Gastrocnemius medialis (tissue), 4 donors: ENCODE measurements around the gene TASOR2. TPM values are rescaled to one million over a fixed set of nuclear protein-coding genes. Genes with fewer than 3 reads are reported as not detected.

ENCODE experiments used
- ATAC-seq, 2 donors: fragments of 150-250 bp; one replicate each; pipeline ENCODE4 v1.9.1; 2016
- DNase-seq, 2 donors: peaks; one replicate each; pipeline ENCODE4 v3.0.0-alpha.2; 2019
- H3K27ac ChIP-seq, 4 donors: fragments of 200-600 bp; sonication (generic); 1 replicate in 1 of 4; 2 replicates in 3 of 4; pipeline ENCODE4 v1.5.1; 2016 to 2018; ENCODE audit warnings: mild to moderate bottlenecking in 2 of 4, moderate library complexity in 1 of 4
- H3K27me3 ChIP-seq, 3 donors: fragments of 200-600 bp; sonication (generic) in 2 of 3; 1 replicate in 1 of 3; 2 replicates in 2 of 3; pipeline versions ENCODE4 v1.5.1 to v1.6.0; 2016 to 2019; ENCODE audit warnings: mild to moderate bottlenecking in 1 of 3, moderate library complexity in 1 of 3
- H3K36me3 ChIP-seq, 2 donors: fragments of 200-600 bp; sonication (generic) in 1 of 2; one replicate each; pipeline ENCODE4 v1.5.1; 2017 to 2018
- H3K4me1 ChIP-seq, 2 donors: fragments of 200-600 bp; sonication (generic) in 1 of 2; one replicate each; pipeline ENCODE4 v1.5.1; 2016 to 2017; ENCODE audit warnings: mild to moderate bottlenecking in 2 of 2
- H3K4me3 ChIP-seq, 4 donors: fragments of 200-600 bp; sonication (generic) in 3 of 4; 1 replicate in 1 of 4; 2 replicates in 3 of 4; pipeline ENCODE4 v1.5.1; 2016 to 2019; ENCODE audit warnings: mild to moderate bottlenecking in 2 of 4
- H3K9me3 ChIP-seq, 3 donors: fragments of 200-600 bp; sonication (generic) in 2 of 3; 1 replicate in 1 of 3; 2 replicates in 2 of 3; pipeline ENCODE4 v1.5.1; 2016 to 2019
- CTCF ChIP-seq, 5 experiments: fragments of 450-650 bp in 3 of 5; fragments of 200-600 bp in 2 of 5; sonication (generic) in 2 of 5; IDR thresholded peaks in 4 of 5; conservative IDR thresholded peaks in 1 of 5; 1 replicate in 4 of 5; 2 replicates in 1 of 5; pipeline ENCODE4 v1.5.1; 2016 to 2019; ENCODE audit warnings: antibody characterized with exemption in 5 of 5, mild to moderate bottlenecking in 3 of 5, moderate library complexity in 3 of 5
- POLR2A ChIP-seq, 2 donors: fragments of 450-650 bp; IDR thresholded peaks; one replicate each; pipeline ENCODE4 v1.6.1; 2017; ENCODE audit warnings: antibody characterized with exemption in 2 of 2, mild to moderate bottlenecking in 2 of 2, moderate library complexity in 2 of 2
- in situ Hi-C, 4 donors: fragments of 200-750 bp; cut with MboI; loops; one replicate each; pipeline versions ENCODE4 v1.15.0 to v1.8.0; 2017; ENCODE audit warnings: low sequenced_read_pairs in 4 of 4
- intact Hi-C: fragments of 100-400 bp; cut with DNase I; formaldehyde crosslinking; loops from one replicate; pipeline ENCODE4 v1.15.1; 2023; ENCODE audit warnings: low total_unique reads
- total RNA-seq, 4 donors: library from RNA; depleted of rRNA; stranded (reverse); fragments of >200 nt; gene quantifications; one replicate each; pipeline versions ENCODE4 v1.1.0 to v1.2.3, GENCODE V29; 2016

Gene TASOR2
- total RNA-seq, 4 donors from 2014 or later = 32.0 to 78.0 (median 50.0) TPM

GRCh38 chr10:5640036-5640435 is 44.6 kb upstream of the TASOR2 start:
- Histone ChIP-seq H3K36me3 (peaks cover 0 to 47% of the 10 kb centered on the region in 2 donors), H3K9me3 (no peaks in the 10 kb centered on the region), H3K4me3 (no peak overlapping the region), H3K27ac (no peak overlapping the region), H3K27me3 (no peaks in the 10 kb centered on the region), H3K4me1 (peaks cover 0 to 20% of the 10 kb centered on the region in 2 donors)
- ATAC-seq (no peak), DNase-seq (no peak)
- intact Hi-C loops (no loop called here), in situ Hi-C loops (no loop called here)
- TF ChIP-seq POLR2A (IDR thresholded peaks at IDR 0.05) = no peak
- no peak for TF ChIP-seq CTCF (IDR thresholded peaks at IDR 0.05 in 4 of 5, conservative IDR thresholded peaks at IDR 0.05 in 1 of 5)

- intact Hi-C loops (no loop called here), in situ Hi-C loops (no loop called here)
- peaks cover 0 to 22% of the 10 kb centered on the region in 2 donors for H3K4me1 ChIP-seq
- no peak for ATAC-seq
- H3K27me3 ChIP-seq = no peaks in the 10 kb centered on the region
- TF ChIP-seq CTCF (IDR thresholded peaks at IDR 0.05 in 4 of 5, conservative IDR thresholded peaks at IDR 0.05 in 1 of 5) = no peak
- no peak for TF ChIP-seq POLR2A (IDR thresholded peaks at IDR 0.05)
- H3K27ac ChIP-seq = no peak overlapping the region
- peaks cover 0 to 47% of the 10 kb centered on the region in 2 donors for H3K36me3 ChIP-seq
- no peak for DNase-seq
- H3K9me3 ChIP-seq = no peaks in the 10 kb centered on the region
- no peak overlapping the region for H3K4me3 ChIP-seq
Observed at GRCh38 chr10:5640501-5640900, 44.1 kb upstream of the TASOR2 start.

GRCh38 chr10:5641501-5641900 is 43.1 kb upstream of the TASOR2 start:
- ATAC-seq (no peak), DNase-seq (no peak)
- Histone ChIP-seq H3K9me3 (no peaks in the 10 kb centered on the region), H3K36me3 (peaks cover 0 to 47% of the 10 kb centered on the region in 2 donors), H3K4me3 (no peak overlapping the region), H3K27me3 (no peaks in the 10 kb centered on the region), H3K4me1 (peaks cover 0 to 24% of the 10 kb centered on the region in 2 donors), H3K27ac (no peak overlapping the region)
- intact Hi-C loops = no loop called here
- no peak for TF ChIP-seq CTCF (IDR thresholded peaks at IDR 0.05 in 4 of 5, conservative IDR thresholded peaks at IDR 0.05 in 1 of 5)
- TF ChIP-seq POLR2A (IDR thresholded peaks at IDR 0.05) = no peak
- in situ Hi-C loops = no loop called here

- DNase-seq (no peak), ATAC-seq (no peak)
- H3K4me1 ChIP-seq = peaks cover 0 to 24% of the 10 kb centered on the region in 2 donors
- in situ Hi-C loops = no loop called here
- H3K4me3 ChIP-seq = no peak overlapping the region
- TF ChIP-seq CTCF (IDR thresholded peaks at IDR 0.05 in 4 of 5, conservative IDR thresholded peaks at IDR 0.05 in 1 of 5) (no peak), POLR2A (IDR thresholded peaks at IDR 0.05) (no peak)
- H3K36me3 ChIP-seq = peaks cover 0 to 45% of the 10 kb centered on the region in 2 donors
- no peaks in the 10 kb centered on the region for H3K9me3 ChIP-seq
- intact Hi-C loops = no loop called here
- H3K27ac ChIP-seq = peak overlapping the region; percentile 43 to 77 (median 59)
- H3K27me3 ChIP-seq = no peaks in the 10 kb centered on the region
Observed at GRCh38 chr10:5643346-5644067, 41.1 kb upstream of the TASOR2 start.
